ENCODE measurements around the gene IFT122. TPM values are rescaled to one million over a fixed set of nuclear protein-coding genes. Genes with fewer than 3 reads are reported as not detected.

The IFT122 gene
- total RNA-seq, 2 donors from 2014 or later: 15.6 to 31.5 TPM

DNA sequence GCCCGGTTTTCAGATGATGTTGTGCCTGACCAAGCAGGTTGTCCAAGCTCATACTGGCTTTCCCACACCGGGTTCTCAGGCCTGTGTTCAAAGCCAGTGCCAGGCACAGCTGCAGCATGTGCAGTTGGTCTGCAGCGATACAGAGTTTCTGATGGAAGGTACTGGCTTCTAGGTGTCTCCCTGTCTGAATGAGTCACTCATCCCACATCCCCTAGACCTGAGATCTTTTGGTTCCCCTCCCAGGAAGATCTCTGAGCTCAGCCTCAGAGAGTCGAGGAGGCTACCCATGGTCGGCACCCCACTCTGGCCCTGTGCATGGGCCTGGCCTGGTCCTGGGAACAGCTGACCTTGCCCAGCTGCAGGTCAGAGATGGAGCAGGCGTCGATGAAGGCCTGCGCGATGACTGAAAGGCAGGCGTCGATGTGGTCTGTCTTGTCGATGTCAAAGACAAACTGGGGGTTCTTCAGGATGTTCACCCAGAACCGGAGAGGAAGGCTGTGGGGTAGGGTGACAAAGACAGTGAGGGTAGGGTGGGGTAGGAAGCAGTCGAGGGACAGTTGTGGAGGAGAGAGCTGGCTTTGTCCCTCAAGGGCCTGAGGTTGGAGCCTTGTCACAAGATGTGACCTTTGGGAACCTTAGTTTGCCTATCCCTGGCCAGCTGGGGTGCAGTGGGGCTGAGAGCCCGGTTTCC, 118.2 kb downstream of the IFT122 start:
- no peak overlapping the region for H3K9ac ChIP-seq (ENCODE audit: low read depth in 2 of 2, low read length in 2 of 2)
- TF ChIP-seq, protein P1, sequence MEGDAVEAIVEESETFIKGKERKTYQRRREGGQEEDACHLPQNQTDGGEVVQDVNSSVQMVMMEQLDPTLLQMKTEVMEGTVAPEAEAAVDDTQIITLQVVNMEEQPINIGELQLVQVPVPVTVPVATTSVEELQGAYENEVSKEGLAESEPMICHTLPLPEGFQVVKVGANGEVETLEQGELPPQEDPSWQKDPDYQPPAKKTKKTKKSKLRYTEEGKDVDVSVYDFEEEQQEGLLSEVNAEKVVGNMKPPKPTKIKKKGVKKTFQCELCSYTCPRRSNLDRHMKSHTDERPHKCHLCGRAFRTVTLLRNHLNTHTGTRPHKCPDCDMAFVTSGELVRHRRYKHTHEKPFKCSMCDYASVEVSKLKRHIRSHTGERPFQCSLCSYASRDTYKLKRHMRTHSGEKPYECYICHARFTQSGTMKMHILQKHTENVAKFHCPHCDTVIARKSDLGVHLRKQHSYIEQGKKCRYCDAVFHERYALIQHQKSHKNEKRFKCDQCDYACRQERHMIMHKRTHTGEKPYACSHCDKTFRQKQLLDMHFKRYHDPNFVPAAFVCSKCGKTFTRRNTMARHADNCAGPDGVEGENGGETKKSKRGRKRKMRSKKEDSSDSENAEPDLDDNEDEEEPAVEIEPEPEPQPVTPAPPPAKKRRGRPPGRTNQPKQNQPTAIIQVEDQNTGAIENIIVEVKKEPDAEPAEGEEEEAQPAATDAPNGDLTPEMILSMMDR (IDR thresholded peaks at IDR 0.05): no peak
- DNase-seq: no peak
- H3K4me3 ChIP-seq: no peak overlapping the region
- H3K36me3 ChIP-seq: no peaks in the 10 kb centered on the region
- intact Hi-C loops (cut with DNase I): no loop called here
- no peaks in the 10 kb centered on the region for H3K27me3 ChIP-seq
- no peak overlapping the region for H3K27ac ChIP-seq
- H3K9me3 ChIP-seq: no peaks in the 10 kb centered on the region
- no peaks in the 10 kb centered on the region for H3K4me1 ChIP-seq

DNA sequence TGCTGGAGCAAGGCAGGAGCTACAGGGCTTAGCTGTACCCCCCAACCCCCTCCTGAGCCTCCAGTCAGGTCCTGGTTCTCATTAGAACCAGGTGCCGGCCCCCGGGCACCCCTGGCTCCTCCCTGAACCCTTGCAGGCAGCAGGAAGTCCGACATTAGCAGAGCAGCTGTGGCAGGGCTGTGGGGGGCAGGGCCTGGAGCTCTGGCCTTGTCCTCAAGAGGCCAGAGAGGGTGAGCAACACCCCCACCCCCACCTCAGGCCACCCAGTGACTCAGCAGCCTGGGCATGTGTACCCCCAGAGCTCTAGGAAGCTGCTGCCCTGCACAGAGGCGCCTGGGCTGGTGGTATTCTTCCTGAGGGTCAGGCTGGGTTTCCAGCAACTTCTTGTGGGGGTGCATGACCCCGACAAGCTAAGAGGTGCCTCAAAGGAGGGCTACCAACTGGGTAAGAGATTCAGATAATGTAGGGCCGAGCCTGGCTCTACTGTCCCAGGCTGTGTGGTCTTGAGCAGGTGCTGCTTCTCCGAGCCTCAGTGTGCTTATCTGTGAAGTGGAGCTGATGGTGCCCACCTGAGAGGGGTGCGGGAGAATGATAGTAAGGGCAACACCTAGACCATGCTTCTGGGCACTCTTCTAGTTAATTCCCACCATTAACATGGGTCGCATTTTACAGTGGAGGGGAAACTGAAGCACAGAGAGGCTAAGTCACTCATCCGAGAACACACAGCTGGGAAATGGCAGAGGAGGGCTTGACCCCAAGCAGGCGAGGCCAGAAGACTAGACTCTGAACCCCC, 118.9 kb downstream of the IFT122 start:
- Histone ChIP-seq H3K9ac (ENCODE audit: low read depth in 2 of 2, low read length in 2 of 2) (no peak overlapping the region), H3K27ac (no peak overlapping the region), H3K9me3 (no peaks in the 10 kb centered on the region), H3K4me3 (no peak overlapping the region), H3K4me1 (no peaks in the 10 kb centered on the region), H3K27me3 (no peaks in the 10 kb centered on the region), H3K36me3 (no peaks in the 10 kb centered on the region)
- no peak for DNase-seq
- TF ChIP-seq, protein P1 (IDR thresholded peaks at IDR 0.05): no peak
- intact Hi-C loops (cut with DNase I): no loop called here

DNA sequence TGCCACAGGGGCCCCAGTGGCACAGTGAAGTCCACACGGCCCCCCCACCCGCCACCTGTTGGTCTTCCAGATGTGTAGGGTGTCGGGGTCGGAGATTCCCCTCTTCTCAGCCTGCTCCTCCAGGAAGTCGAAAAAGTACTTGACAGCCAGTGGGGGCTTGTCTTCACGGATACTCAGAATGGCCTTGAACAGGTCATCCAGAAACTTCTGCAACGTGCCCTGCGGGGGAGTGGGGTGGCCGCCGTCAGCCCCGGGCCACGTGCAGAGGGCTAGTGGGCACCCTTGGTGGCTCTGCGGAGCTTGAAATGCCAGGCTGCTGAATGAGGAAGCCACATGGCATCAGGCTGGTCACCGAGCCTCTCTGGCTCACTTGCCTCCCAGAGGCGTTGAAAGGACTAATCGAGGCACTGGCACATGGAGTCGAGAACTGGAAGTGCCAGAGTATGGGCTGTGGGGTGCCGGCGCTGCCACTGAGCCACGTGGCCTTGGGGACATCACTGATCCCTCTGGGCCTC, 119.6 kb downstream of the IFT122 start:
- H3K36me3 ChIP-seq: no peaks in the 10 kb centered on the region
- H3K4me1 ChIP-seq: no peaks in the 10 kb centered on the region
- no peaks in the 10 kb centered on the region for H3K9me3 ChIP-seq
- TF ChIP-seq, protein P1 (IDR thresholded peaks at IDR 0.05): no peak
- intact Hi-C loops (cut with DNase I): no loop called here
- no peaks in the 10 kb centered on the region for H3K27me3 ChIP-seq
- no peak overlapping the region for H3K9ac ChIP-seq (ENCODE audit: low read depth in 2 of 2, low read length in 2 of 2)
- H3K4me3 ChIP-seq: no peak overlapping the region
- no peak for DNase-seq
- H3K27ac ChIP-seq: no peak overlapping the region

DNA sequence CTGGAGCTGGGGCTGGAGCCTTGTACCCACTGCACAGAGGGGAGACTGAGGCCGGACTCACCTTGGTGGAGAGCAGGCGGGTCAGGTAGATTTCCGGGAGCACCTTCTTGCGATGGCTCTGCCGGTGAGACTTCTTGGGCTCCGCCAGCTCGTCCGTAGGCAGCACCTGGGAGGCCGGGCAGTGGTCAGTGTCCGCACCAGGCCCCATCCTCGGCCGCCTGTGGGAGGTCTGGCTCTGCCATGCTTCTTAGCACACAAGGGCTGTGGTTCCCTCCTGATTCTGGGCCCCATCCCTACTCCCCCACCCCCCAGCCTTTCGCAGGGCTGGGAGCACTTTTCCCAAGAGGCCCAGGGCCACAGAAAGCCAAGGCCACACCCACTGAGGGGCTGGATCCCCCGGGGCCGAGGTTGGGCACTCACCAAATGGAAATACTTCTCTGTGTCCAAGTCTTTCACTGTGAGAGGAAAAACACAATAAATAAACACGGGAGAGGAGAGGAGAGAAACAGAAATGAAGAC, 120.3 kb downstream of the IFT122 start:
- intact Hi-C loops (cut with DNase I): no loop called here
- peak overlapping the region; percentile 55 for H3K27ac ChIP-seq
- no peaks in the 10 kb centered on the region for H3K4me1 ChIP-seq
- no peaks in the 10 kb centered on the region for H3K36me3 ChIP-seq
- peak overlapping the region in 1 of 2 donors; percentile 0 for H3K9ac ChIP-seq (ENCODE audit: low read depth in 2 of 2, low read length in 2 of 2)
- no peak overlapping the region for H3K4me3 ChIP-seq
- H3K9me3 ChIP-seq: no peaks in the 10 kb centered on the region
- H3K27me3 ChIP-seq: no peaks in the 10 kb centered on the region
- peak; percentile 48 for DNase-seq
- TF ChIP-seq, protein P1 (IDR thresholded peaks at IDR 0.05): no peak

DNA sequence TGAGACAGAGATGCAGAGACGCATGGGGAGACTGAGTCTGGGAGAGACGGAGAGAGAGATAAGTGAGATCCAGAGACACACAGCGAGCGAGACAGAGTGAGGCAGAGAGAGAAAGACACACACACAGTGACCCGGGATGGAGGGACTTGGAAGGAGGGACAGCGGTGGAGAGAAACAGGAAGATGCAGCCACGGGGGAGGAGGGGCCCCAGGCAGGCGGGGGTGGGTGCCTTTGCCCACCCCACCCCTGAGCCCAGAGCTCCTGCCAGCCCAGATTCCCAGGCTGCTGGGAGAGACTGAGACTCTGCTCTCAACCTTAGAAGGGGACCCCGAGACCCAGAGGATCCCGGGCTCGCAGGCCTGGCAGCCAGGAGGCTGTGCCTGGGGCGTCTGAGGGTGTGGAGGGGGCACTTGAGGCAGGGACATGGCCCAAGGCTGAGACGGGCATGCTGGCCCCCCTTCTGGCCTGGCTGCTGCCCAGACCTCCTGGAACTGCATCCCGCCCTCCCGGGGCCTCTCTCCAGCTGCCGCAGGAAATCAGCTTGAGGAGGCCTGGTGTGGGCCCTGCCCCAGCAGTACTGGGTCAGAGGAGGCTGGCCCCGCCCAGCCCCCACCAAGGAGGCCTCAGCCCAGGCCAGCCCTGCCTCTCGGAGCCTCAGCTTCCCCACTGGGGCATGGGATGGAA, 121.0 kb downstream of the IFT122 start:
- intact Hi-C loops (cut with DNase I): no loop called here
- Histone ChIP-seq H3K9me3 (no peaks in the 10 kb centered on the region), H3K9ac (ENCODE audit: low read depth in 2 of 2, low read length in 2 of 2) (peak overlapping the region; percentile 0 to 38), H3K4me1 (no peaks in the 10 kb centered on the region), H3K36me3 (no peaks in the 10 kb centered on the region), H3K27me3 (no peaks in the 10 kb centered on the region), H3K4me3 (no peak overlapping the region), H3K27ac (peak overlapping the region; percentile 55)
- TF ChIP-seq, protein P1 (IDR thresholded peaks at IDR 0.05): no peak
- DNase-seq: peak; percentile 65

Measured in colonic mucosa (tissue), 4 donors.